DMS153 (cell line): ENCODE results near the gene KIF26B.
"Not testable (repeated sequence)": the region's sequence is repeated elsewhere in the genome, so short reads cannot be mapped to it uniquely, and the experiment has no call there.

Experiments
- DNase-seq: peaks from one replicate; lab custom pipeline; 2025; lab: John Stamatoyannopoulos, UW

The KIF26B gene

GRCh38 chr1:245684166-245684565 lies 529.4 kb downstream of the KIF26B start:
- DNase-seq = no peak

GRCh38 chr1:245684571-245684970 lies 529.8 kb downstream of the KIF26B start:
- no peak for DNase-seq

GRCh38 chr1:245685111-245685810 lies 530.5 kb downstream of the KIF26B start:
- no peak for DNase-seq

GRCh38 chr1:245686006-245686405 lies 531.2 kb downstream of the KIF26B start:
- no peak for DNase-seq

- no peak for DNase-seq
These were observed 531.8 kb downstream of the KIF26B start for GRCh38 chr1:245686446-245687030.

GRCh38 chr1:245687152-245687635 lies 532.4 kb downstream of the KIF26B start:
- no peak for DNase-seq

- no peak for DNase-seq
These were observed 533.1 kb downstream of the KIF26B start for GRCh38 chr1:245687636-245688535.

GRCh38 chr1:245688536-245689453 lies 534.0 kb downstream of the KIF26B start:
- DNase-seq = no peak

- no peak for DNase-seq
These were observed 535.4 kb downstream of the KIF26B start for GRCh38 chr1:245690156-245690690.

- DNase-seq = peak; percentile 86
These were observed 536.3 kb downstream of the KIF26B start for GRCh38 chr1:245690946-245691541.

- DNase-seq = no peak
These were observed 537.1 kb downstream of the KIF26B start for GRCh38 chr1:245691897-245692296.

GRCh38 chr1:245692318-245692717 lies 537.5 kb downstream of the KIF26B start:
- no peak for DNase-seq

- no peak for DNase-seq
These were observed 538.5 kb downstream of the KIF26B start for GRCh38 chr1:245693116-245693793.

GRCh38 chr1:245693941-245694752 lies 539.4 kb downstream of the KIF26B start:
- no peak for DNase-seq

GRCh38 chr1:245694753-245695195 lies 540.0 kb downstream of the KIF26B start:
- DNase-seq = no peak

GRCh38 chr1:245695211-245695610 lies 540.4 kb downstream of the KIF26B start:
- no peak for DNase-seq

GRCh38 chr1:245695701-245696100 lies 540.9 kb downstream of the KIF26B start:
- DNase-seq = not testable (repeated sequence)

GRCh38 chr1:245698116-245698515 lies 543.3 kb downstream of the KIF26B start:
- DNase-seq = no peak

GRCh38 chr1:245698860-245699259 lies 544.1 kb downstream of the KIF26B start:
- DNase-seq = peak; percentile 89
